ENCODE measurements around the gene PCDHGC4.

GRCh38 chr5:141490271-141490670 lies 5.4 kb downstream of the PCDHGC4 start:
- TF ChIP-seq CTCF (IDR thresholded peaks at IDR 0.05; ENCODE audit: control extremely low read depth in 1 of 3, insufficient read depth in 1 of 3, low read depth in 1 of 3, low read length in 3 of 3) (no peak), RAD21 (IDR thresholded peaks at IDR 0.05 in 1 of 2, conservative IDR thresholded peaks at IDR 0.05 in 1 of 2; ENCODE audit: low read depth in 2 of 2, low read length in 2 of 2) (no peak), POLR2AphosphoS5 (IDR thresholded peaks at IDR 0.05; ENCODE audit: low read depth, low read length) (no peak), SP2 (IDR thresholded peaks at IDR 0.05; ENCODE audit: low read length) (no peak)
